Measurements from ENCODE around the gene OPN5. TPM values are rescaled to one million over a fixed set of nuclear protein-coding genes. Genes with fewer than 3 reads are reported as not detected.

OPN5 gene
- total RNA-seq, 1 donor from 2014 or later: not detected

DNA sequence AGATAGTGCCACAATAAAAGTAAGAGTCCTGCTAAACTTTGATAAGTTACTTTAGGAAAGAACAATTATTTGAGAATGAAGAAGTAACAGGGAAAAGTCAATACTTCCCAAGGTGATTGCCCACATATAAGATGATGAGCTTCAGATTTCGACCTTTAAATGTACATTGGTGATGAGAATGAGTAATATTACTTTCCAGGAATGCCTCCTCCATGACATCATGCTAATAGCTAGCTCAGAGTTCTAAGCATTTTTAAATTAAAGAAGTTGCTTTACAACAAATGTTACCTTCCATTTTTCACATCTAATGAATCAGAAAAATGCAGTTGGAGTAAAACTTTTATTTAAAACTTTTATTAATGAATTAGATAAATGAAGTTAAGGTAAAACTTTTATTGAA is 22.5 kb upstream of the OPN5 start:
- H3K27me3 Mint-ChIP-seq (ENCODE audit: unreplicated experiment): peaks cover 6% of the 10 kb centered on the region
- H3K4me1 Mint-ChIP-seq (ENCODE audit: unreplicated experiment): no peaks in the 10 kb centered on the region
- no peaks in the 10 kb centered on the region for H3K36me3 Mint-ChIP-seq (ENCODE audit: unreplicated experiment)
- H3K27ac Mint-ChIP-seq (ENCODE audit: unreplicated experiment): no peak overlapping the region
- no peak overlapping the region for H3K4me3 Mint-ChIP-seq (ENCODE audit: unreplicated experiment)
- H3K9me3 Mint-ChIP-seq (ENCODE audit: unreplicated experiment): no peaks in the 10 kb centered on the region
- TF ChIP-seq, protein P1, sequence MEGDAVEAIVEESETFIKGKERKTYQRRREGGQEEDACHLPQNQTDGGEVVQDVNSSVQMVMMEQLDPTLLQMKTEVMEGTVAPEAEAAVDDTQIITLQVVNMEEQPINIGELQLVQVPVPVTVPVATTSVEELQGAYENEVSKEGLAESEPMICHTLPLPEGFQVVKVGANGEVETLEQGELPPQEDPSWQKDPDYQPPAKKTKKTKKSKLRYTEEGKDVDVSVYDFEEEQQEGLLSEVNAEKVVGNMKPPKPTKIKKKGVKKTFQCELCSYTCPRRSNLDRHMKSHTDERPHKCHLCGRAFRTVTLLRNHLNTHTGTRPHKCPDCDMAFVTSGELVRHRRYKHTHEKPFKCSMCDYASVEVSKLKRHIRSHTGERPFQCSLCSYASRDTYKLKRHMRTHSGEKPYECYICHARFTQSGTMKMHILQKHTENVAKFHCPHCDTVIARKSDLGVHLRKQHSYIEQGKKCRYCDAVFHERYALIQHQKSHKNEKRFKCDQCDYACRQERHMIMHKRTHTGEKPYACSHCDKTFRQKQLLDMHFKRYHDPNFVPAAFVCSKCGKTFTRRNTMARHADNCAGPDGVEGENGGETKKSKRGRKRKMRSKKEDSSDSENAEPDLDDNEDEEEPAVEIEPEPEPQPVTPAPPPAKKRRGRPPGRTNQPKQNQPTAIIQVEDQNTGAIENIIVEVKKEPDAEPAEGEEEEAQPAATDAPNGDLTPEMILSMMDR (IDR thresholded peaks at IDR 0.05): no peak
- DNase-seq (ENCODE audit: extremely low spot score, unreplicated experiment): no peak

DNA sequence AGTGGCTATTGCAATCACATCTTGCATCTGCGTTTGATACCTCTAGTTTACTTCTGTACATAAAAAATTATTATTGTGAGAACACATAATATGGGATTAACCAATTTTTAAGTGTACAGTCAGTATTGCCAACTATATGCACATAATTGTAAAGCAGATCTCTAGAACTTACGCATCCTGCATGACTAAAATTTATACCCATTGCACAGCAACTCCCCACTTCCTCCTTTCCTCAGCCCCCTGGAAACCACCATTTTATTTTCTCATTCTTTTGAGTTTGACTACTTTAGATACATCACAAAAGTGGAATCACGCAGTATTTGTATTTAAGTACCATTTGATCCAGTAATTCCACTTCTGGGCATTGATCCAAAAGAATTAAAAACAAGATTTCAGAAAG is 19.3 kb upstream of the OPN5 start:
- Mint-ChIP-seq H3K4me1 (ENCODE audit: unreplicated experiment) (no peaks in the 10 kb centered on the region), H3K27me3 (ENCODE audit: unreplicated experiment) (peaks cover 2% of the 10 kb centered on the region), H3K9me3 (ENCODE audit: unreplicated experiment) (peaks cover 3% of the 10 kb centered on the region), H3K4me3 (ENCODE audit: unreplicated experiment) (no peak overlapping the region), H3K27ac (ENCODE audit: unreplicated experiment) (no peak overlapping the region), H3K36me3 (ENCODE audit: unreplicated experiment) (no peaks in the 10 kb centered on the region)
- TF ChIP-seq, protein P1 (IDR thresholded peaks at IDR 0.05): no peak
- no peak for DNase-seq (ENCODE audit: extremely low spot score, unreplicated experiment)

DNA sequence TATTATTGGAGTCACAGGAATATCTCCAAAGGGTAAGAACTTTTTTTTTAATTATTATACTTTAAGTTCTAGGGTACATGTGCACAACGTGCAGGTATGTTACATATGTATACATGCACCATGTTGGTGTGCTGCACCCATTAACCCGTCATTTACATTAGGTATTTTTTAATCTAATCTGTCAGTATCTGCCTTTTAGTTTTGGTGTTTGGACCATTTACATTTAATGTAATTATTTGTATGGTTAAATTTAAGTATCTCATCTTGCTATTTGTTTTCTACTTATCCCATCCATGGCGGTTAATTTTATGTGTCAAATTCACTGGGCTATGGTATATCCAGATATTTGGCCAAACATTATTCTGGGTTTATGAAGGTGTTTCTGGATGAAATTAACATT is 15.4 kb upstream of the OPN5 start:
- Mint-ChIP-seq H3K27ac (ENCODE audit: unreplicated experiment) (no peak overlapping the region), H3K9me3 (ENCODE audit: unreplicated experiment) (peaks cover 3% of the 10 kb centered on the region), H3K4me3 (ENCODE audit: unreplicated experiment) (no peak overlapping the region), H3K4me1 (ENCODE audit: unreplicated experiment) (no peaks in the 10 kb centered on the region), H3K27me3 (ENCODE audit: unreplicated experiment) (no peaks in the 10 kb centered on the region), H3K36me3 (ENCODE audit: unreplicated experiment) (no peaks in the 10 kb centered on the region)
- no peak for DNase-seq (ENCODE audit: extremely low spot score, unreplicated experiment)
- TF ChIP-seq, protein P1 (IDR thresholded peaks at IDR 0.05): no peak

DNA sequence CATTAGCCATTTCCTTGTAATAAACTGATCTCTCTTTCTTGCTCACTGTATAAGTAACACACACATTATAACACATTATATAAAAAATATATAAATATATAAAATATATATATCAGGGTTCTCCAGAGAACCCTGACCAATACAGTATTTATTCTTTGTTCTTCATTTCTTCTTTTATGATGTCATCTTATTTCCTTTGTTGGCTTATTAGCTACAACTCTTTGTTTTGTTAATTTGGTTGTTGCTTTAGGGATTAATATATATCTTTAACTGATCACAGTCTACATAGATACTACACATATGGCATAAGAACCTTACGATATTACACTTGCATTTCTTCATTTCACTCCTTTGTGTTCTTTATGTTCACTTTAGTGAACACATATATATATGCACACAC is 14.7 kb upstream of the OPN5 start:
- Mint-ChIP-seq H3K36me3 (ENCODE audit: unreplicated experiment) (no peaks in the 10 kb centered on the region), H3K9me3 (ENCODE audit: unreplicated experiment) (peaks cover 3% of the 10 kb centered on the region), H3K27me3 (ENCODE audit: unreplicated experiment) (no peaks in the 10 kb centered on the region), H3K4me3 (ENCODE audit: unreplicated experiment) (no peak overlapping the region), H3K4me1 (ENCODE audit: unreplicated experiment) (no peaks in the 10 kb centered on the region), H3K27ac (ENCODE audit: unreplicated experiment) (no peak overlapping the region)
- DNase-seq (ENCODE audit: extremely low spot score, unreplicated experiment): no peak
- TF ChIP-seq, protein P1 (IDR thresholded peaks at IDR 0.05): no peak

DNA sequence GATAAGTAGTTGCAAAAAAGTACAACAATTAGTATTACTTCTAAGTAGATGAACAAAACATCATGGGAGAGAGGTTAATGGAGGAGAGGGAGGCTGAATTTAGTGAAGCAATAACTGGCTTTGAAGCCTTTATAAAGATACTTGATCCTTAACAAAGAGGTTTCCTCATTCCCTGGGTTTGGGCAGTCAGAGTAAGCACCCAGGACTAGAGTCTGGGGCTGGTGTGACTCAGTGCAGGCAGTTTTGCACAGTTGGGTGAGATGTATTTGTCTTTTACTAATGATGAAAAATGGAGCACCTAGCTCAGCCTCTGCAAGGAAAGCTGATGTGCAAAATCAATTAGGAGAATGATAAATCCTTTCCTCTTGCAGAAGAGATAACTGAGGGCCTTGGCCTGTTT is 11.8 kb upstream of the OPN5 start:
- peaks cover 2% of the 10 kb centered on the region for H3K27me3 Mint-ChIP-seq (ENCODE audit: unreplicated experiment)
- H3K36me3 Mint-ChIP-seq (ENCODE audit: unreplicated experiment): no peaks in the 10 kb centered on the region
- H3K27ac Mint-ChIP-seq (ENCODE audit: unreplicated experiment): no peak overlapping the region
- H3K9me3 Mint-ChIP-seq (ENCODE audit: unreplicated experiment): peaks cover 3% of the 10 kb centered on the region
- TF ChIP-seq, protein P1 (IDR thresholded peaks at IDR 0.05): no peak
- H3K4me3 Mint-ChIP-seq (ENCODE audit: unreplicated experiment): no peak overlapping the region
- H3K4me1 Mint-ChIP-seq (ENCODE audit: unreplicated experiment): no peaks in the 10 kb centered on the region
- DNase-seq (ENCODE audit: extremely low spot score, unreplicated experiment): no peak
